ENCODE results near the gene BASP1. TPM values are rescaled to one million over a fixed set of nuclear protein-coding genes. Genes with fewer than 3 reads are reported as not detected.
"Not testable (repeated sequence)": the region's sequence is repeated elsewhere in the genome, so short reads cannot be mapped to it uniquely, and the experiment has no call there.

BASP1 gene
- polyA plus RNA-seq, 1 donor = 19.4 TPM

DNA sequence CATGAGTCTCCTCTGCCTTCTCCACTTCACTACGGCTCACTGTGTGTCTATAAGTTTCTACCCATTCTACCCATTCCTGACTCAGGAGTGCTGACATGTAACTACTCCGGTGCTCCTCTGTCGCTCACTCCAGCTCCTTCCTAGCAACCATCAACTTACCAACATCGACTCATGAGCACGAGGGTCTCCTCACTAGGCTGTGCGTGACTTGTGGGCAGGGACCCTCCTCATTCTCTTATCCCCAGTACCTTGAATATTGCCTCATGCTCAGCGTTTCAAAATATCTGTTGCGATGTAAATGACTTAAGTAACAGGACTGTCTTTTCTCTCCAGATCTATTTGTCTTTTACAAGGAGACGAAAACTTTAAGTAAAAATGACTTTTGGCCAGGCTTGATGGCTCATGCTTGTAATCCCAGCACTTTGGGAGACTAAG lies 73.1 kb downstream of the BASP1 start:
- DNase-seq = no peak

DNA sequence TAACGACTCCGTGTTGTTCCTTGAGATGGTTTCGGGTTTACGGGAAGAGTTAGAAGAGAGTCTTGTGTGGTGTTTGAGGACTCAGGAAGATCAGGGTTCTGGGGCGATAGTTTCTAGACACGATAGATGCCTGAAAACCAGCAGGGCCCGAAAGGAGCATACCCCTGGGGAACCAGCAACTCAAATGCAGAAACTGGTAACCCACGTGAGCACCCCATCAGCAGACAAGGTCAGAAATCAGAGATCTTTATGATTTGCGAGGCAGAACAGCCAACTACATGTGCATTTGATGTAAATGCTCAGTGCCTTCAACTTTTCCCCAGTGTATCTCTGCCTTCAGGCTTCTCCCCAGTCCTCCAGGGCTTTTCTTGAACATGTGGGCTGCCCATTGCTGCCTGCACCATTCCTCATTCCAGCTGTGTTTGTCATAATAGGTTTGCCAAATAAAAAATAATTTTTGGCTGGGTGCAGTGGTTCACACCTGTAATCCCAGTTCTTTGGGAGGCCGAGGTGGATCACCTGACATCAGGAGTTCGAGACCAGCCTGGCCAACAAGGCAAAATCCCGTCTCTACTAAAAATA lies 75.1 kb downstream of the BASP1 start:
- no peak for DNase-seq

DNA sequence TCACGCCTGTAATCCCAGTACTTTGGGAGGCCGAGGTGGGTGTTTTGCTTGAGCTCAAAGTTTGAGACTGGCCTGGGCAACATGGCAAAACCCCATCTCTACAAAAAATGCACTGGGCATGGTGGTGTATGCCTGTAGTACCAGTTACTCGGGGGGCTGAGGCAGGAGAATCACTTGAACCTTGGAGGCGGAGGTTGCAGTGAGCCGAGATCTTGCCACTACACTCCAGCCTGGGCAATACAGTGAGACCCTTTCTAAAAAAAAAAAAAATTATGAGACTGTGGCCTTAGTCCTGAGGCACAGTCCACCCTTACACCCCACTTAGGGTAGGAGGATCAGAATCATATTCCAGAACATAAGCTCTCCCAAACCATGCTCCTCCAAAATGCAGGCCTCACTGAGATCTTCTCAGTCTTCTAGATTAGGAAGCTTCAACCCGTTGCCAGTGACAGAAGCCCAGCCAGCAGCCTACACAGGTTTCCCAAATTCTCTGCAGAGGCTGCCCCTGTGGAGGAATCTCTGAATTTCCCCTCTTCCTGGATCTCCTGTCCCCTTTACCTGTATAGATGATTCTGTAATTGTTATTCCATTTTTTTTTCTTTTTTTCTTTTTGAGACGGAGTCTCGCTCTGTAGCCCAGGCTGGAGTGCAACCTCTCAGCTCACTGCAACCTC lies 77.3 kb downstream of the BASP1 start:
- DNase-seq = no peak

DNA sequence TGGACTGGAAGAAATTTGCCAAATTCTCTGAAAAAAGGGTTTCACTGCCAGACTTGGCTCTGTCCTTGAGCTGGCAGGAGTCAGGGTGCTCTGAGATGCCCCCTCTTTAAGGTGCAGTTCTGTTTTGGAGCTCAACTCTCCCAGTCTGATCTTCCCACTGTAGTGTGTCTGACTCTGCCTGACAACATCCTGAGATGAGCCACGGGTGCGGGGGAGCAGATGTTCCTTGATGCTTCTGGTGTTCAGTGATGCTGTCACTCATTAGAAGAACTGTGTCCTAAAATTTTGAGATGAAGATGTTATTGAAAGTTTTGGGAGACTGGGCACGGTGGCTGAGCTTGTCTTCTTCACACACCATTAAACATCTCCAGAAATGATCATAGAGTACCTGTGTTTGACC lies 78.2 kb downstream of the BASP1 start:
- DNase-seq = no peak

DNA sequence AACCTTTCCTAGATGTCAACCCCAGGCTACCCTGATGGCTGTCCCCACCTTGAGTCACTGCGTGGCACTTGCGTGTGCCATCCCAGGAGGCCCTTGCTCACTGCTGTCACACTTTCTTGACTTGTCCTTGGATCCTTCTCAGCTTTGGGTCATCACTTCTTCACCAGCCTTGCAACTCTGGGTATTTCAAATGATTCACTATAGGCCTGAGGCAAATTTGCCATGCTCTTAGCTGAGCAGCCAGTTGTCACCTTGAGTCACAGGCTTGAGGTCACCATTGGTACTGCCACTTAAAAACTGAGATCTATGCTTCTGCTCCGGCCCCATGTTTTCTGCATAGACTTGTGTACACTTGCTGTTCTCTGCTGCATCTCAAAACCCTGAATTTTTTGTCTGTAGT lies 84.7 kb downstream of the BASP1 start:
- no peak for DNase-seq

DNA sequence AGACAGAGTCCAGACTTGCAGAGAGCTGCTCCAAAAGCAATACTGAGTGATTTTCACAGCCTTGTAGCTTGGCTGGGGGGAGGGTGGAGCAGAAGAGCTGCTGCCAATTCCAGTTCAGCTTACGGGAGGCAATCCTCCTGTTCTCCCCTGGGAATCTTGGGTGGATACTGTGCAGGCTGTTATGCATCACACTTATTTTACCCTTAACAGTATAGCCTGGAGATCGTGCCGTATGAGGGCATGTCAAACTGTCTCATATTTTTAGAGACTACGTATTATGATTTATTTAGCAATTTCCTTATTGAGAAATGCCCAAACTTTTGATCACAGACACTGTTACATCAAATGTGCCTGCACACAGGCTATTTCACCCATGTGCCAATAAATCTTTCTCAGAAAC lies 85.2 kb downstream of the BASP1 start:
- DNase-seq = no peak

DNA sequence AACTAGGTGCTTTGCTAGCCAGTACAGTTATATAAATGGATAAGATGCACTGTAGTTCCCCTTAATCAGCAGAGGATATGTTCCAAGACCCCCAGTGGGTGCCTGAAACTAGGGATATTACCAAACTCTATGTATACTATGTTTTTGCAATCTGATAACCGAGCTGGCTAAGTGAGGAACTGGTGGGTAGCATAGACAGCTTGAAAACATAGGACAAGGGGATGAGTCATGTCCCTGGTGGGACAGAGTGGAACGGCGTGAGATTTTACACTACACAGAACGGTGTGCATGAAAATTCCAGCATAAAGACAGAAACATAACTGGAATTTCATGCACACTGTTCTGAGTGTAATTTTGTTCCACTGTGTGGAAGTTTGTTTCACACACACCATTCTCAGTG lies 86.9 kb downstream of the BASP1 start:
- no peak for DNase-seq

DNA sequence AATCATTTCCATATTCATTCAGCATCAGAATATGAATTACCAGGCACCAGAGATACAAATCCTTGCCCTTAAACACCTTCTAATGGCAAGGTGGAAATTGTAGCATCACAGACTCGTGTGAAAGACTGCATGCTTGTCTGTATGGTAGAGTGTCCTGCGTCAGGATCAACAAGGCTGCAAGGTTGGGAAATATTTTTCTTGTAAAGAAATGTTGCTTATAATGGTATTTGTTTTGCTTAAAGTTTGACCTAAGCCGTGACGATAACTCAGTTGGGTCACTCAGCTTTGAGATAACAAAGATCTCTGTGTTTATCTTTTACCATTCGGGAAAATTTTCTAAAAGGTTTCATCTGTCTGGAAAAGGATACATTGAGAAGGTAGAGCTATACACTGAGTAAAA lies 87.6 kb downstream of the BASP1 start:
- DNase-seq = no peak

DNA sequence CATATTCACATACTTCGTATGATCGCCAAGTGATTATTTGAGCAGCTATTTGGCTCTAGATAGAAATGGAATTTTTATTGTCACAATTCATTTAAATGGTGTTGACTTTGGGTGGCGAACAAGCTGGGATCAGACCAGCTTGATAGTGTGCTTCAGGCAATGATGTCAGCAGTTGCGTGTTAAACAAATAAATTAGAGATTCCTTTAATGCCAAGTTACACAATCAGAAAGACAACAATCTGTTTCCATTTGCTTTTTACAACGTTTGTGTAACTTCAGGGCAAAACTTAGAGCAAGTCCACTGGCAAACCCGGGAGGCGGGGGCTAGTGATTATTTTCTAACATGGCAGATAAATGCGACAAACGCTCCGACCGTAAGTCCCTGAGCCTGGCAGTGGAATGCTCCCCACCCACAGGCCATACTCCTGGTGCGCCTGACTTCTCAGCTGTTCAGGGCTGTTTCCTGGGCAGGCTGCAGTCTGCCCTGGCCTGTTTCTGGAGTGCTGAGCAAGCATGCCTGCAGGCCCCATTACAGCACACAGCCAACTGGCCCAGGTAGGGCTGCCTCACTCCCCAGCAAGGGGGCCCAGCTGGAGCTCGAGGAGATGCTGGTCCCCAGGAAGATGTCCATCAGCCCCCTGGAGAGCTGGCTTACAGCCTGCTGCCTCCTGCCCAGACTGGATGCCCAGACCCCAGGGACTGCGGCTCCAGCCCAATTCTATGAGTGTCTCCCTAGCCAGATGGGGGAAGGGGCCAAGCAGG lies 88.7 kb downstream of the BASP1 start:
- DNase-seq = no peak

DNA sequence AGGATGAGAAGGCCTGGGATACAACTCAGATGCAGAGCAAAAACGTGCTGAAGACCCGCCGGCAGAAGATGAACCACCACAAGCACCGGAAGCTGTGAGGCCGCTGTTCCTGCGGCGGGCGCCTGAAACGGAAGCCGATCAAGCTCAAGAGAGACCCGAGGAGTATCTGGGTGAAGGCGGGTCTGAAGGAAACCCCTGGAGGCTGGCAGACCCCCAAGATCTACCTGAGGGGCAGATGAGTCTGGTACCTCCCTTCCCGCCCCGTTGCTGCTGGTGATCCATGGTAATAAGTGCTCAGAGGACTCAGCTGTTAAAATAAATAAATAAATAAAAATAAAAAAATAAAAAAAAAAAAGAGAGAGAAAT lies 89.3 kb downstream of the BASP1 start:
- DNase-seq = no peak

DNA sequence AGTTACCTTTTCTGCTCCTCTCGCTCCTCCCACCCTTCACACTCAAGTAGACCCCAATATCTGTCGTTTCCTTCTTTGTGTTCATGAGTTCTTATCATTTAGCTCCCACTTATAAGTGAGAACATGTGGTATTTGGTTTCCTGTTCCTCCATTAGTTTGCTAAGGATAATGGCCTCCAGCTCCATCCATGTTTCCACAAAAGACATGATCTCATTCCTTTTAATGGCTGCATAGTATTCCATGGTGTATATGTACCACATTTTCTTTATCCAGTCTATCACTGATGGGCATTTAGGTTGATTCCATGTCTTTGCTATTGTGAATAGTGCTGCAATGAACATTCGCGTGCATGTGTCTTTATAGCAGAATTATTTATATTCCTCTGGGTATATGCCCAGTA lies 90.0 kb downstream of the BASP1 start:
- DNase-seq = not testable (repeated sequence)

DNA sequence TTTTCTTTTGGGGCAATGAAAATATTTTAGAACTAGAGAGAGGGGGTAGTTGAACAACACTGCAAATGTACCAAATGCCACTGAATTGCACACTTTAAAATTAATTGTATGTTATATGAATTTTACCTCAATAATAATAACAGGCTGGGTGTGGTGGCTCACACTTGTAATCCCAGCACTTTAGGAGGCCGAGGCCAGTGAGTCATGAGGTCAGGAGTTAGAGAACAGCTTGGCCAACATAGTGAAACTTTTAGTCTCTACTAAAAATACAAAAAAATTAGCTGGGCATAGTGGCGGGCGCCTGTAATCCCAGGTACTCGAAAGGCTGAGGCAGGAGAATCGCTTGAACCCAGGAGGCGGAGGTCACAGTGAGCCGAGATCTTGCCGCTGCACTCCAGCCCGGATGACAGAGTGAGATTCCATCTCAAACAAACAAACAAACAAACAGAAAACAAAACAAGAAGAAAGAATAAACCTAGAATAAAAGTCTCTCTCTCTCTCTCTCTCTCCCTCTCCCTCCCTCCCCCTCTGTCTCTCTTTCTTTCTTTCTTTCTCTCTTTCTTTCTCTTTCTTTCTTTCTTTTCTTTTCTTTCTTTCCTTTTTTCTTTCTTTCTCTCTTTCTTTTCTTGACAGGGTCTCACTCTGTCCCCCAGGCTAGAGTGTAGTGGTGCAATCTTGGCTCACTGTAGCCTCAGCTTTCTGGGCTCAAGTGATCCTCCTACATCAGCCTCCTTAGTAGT lies 91.1 kb downstream of the BASP1 start:
- no peak for DNase-seq

DNA sequence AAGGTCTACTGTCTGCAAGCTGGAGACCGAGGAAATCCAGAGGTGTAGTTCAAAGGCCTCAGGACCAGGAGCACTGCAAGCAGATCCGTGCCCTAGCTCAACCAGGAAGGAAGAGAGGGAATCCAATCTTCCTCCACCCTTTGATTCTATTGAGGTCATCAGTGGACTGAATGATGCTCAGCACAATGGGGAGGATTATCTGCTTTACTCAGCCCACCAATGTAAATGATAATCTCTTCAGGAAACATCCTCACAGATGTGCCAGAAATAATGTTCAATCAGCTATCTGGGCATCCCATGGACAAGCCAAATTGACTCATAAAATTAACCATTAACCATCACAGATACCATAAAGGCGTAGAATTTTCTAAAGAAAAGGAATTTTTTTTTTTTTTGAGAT lies 92.0 kb downstream of the BASP1 start:
- no peak for DNase-seq

DNA sequence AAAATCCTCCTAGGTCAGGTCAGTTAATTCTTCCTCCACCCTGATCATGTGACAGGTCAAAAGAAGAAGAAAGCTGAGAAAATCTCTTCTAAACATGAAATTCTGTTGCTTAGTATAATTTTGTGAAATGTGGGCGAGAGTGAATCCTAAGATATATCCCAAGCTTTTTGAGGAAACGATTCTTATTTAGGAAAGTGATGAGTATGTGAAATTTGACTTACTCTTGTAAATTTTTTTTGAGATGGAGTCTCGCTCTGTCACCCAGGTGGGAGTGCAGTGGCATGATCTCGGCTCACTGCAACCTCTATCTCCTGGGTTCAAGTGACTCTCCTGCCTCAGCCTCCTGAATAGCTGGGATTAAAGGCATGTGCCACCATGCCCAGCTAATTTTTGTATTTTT lies 93.1 kb downstream of the BASP1 start:
- DNase-seq = not testable (repeated sequence)

DNA sequence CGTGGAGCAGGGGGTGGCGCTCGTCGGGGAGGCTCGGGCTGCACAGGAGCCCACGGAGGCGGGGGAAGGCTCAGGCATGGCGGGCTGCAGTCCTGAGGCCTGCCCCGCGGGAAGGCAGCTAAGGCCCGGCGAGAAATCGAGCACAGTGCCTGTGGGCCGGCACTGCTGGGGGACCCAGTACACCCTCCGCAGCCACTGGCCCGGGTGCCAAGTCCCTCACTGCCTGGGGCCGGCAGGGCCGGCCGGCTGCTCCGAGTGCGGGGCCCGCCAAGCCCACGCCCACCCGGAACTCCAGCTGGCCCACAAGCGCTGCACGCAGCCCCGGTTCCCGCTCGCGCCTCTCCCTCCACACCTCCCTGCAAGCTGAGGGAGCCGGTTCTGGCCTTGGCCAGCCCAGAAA lies 94.4 kb downstream of the BASP1 start:
- DNase-seq = not testable (repeated sequence)

DNA sequence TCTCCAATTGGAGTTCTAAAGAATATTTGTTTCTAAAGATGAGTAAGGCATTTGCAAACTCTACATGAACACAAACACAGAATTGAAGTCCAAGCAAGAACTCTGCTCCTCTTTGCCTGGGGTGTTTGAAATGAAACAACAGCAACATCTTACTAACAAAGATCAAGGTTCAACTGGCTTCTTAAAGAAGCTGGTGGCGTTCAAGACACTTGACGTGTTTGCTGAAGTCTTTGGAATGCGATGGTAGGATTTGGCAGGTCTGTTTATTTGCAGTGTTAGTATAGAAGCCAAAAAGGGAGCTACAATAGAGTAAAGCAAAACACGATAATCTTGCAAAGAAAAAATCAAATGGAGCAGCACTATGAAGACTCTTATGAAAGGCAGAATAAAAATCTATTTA lies 94.9 kb downstream of the BASP1 start:
- DNase-seq = no peak

DNA sequence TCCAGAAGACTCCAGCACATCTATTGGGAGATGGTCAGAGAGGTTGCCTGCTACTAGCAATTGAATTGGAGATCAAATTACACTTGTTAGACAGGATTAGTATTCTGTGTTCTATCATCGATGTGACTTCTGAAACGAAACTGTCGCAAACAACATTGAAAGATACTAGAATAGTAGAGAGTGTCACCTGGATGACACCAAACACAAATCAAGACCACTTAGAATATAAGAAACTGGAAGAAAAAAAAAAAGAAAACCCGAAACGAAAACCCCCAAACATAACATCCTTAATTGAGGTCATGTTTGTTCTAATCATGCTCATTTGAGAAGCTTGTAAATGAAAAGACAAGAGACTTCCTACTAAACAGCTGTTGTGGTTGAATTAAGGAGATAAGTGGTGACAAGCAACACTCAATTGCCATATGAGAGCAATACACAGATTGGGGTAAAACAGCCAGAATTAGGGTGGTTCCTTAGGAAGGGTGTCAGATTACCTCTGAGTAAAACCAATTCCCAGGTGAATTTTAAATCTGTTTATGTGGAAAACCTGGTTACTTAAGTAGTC lies 97.6 kb downstream of the BASP1 start:
- DNase-seq = no peak

DNA sequence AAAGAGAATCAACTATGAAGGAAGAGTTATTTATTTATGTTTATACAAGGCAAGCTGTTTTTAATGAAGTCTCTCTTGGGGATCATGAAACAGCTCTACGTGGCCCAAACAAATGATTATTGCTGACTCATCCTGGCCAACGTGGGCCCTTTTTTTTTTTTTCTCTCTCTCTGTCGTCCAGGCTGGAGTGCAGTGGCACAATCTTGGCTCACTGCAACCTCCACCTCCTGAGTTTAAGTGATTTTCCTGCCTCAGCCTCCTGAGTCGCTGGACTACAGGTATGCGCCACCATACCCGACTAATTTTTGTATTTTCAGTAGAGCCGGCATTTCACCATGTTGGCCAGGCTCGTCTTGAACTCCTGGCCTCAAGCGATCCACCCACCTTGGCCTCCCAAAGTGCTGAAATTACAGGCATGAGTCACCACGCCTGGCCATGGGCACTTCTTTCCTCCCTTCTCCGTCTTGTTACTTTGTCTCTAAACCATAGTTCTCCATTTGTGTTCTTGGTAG lies 98.3 kb downstream of the BASP1 start:
- no peak for DNase-seq

DNA sequence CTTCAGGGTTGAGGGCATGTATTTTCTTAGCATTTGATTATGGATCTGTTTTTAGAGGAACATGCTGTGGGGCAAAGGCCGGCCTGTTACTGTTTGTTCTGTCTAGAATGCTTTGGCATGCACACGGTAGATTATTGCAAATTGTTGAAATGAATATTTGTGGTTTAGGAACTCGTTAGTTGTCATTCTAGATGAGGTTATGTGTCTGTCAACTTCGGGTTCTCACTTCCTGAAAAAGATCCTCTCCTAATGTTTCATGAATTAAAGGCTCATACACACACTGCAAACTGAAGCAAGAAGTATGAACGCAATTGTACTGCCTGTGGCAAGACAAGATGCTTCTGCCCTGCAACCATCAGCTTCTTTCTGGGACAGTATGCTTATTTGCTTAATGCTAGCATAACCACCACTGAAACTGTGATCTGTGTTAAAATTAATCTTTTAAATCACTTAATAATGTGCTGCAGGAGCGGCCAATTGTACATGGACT lies 99.6 kb downstream of the BASP1 start:
- no peak for DNase-seq

DNA sequence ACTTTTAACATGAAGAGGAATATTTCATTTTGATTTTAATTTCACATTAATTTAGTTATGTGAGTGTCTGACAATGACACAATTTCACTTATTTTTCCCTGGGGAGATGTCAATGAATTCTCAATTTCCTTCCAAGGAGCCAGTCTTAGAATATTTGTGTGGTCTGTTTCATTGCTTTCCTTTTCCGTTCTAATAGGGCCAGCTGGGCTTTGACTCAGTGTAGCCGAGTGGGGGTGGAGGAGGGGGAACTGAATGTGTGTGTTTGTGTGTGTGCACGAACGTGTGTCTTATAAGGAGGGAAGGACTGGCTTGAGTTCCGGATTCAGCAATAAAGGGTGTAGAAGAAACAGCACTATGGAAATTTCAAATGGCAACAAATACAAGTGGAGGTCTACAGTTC lies 100.0 kb downstream of the BASP1 start:
- no peak for DNase-seq

DNA sequence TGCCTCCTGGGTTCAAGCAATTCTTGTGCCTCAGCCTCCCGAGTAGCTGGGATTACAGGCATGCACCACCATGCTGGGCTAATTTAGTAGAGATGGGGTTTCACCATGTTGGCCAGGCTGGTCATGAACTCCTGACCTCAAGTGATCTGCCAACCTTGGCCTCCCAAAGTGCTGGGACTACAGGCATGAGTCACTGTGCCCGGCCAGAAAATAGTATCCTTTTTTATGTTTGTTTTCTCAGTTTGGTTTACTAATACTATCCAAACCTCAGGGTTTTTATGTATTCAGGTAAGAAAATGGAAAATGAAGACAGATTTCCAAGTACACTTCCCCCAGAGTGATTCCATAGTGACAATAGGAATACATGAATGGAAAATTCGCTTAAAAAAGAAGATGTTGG lies 101.7 kb downstream of the BASP1 start:
- not testable (repeated sequence) for DNase-seq

DNA sequence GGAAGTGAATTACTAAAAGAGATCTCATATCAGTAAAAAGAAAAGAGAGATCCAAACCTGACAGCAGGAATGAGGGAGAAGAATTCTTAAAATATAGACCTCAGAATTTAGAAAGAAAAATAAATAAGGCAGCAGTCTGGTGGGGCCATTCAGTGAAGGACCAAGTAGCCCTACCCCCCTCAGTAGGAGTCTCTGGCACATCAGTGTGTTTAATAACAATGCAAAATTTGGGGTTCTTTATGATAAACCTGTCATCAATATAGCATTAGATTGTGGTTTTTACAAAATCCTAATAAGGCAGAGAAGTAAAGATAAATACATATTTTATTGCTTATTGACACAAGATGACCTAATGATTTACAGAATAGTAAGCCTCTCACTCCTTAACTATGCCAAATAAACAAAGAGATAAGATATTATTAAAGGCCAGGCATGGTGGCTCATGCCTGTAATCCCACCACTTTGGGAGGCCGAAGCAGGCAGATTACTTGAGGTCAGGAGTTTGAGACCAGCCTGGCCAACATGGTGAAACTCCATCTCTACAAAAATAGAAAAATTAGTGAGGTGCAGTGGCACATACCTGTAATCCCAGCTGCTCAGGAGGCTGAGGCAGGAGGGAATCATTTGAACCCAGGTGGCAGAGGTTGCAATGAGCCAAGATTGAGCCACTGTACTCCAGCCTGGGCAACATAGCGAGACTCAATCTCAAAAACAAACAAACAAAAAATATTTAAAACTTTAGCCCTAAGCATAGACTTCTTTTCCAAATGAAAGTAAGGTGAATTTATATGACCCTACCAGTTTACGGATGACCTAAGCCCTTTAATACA lies 108.6 kb downstream of the BASP1 start:
- DNase-seq = no peak
